ENCODE measurements around the gene PPME1. TPM values are rescaled to one million over a fixed set of nuclear protein-coding genes. Genes with fewer than 3 reads are reported as not detected.

Gene PPME1
- total RNA-seq, 2 donors from 2014 or later = 41.1 to 45.7 TPM

GRCh38 chr11:74280494-74280893 is 109.4 kb downstream of the PPME1 start:
- H3K36me3 ChIP-seq = no peaks in the 10 kb centered on the region
- H3K27me3 ChIP-seq (replicated peaks; ENCODE audit: insufficient read depth) = no peaks in the 10 kb centered on the region
- no peak for DNase-seq (ENCODE audit: low spot score)
- H3K4me3 ChIP-seq = no peak overlapping the region
- intact Hi-C loops (cut with DNase I) = no loop called here
- no peak overlapping the region for H3K27ac ChIP-seq
- peaks cover 3% of the 10 kb centered on the region for H3K4me1 ChIP-seq (replicated peaks)
- TF ChIP-seq POLR2A (IDR thresholded peaks at IDR 0.05) = no peak
- no peak for TF ChIP-seq CTCF (IDR thresholded peaks at IDR 0.05)
- no peak for TF ChIP-seq POLR2AphosphoS5 (IDR thresholded peaks at IDR 0.05)
- no peaks in the 10 kb centered on the region for H3K9me3 ChIP-seq

- intact Hi-C loops (cut with DNase I) = no loop called here
- WGBS = 79% methylated on average over 3 of the region's 3 CpGs
- Histone ChIP-seq H3K4me1 (replicated peaks) (peaks cover 3% of the 10 kb centered on the region), H3K4me3 (no peak overlapping the region), H3K9me3 (no peaks in the 10 kb centered on the region), H3K27me3 (replicated peaks; ENCODE audit: insufficient read depth) (no peaks in the 10 kb centered on the region), H3K36me3 (no peaks in the 10 kb centered on the region), H3K27ac (no peak overlapping the region)
- no peak for DNase-seq (ENCODE audit: low spot score)
- TF ChIP-seq CTCF (IDR thresholded peaks at IDR 0.05) = no peak
- no peak for TF ChIP-seq POLR2AphosphoS5 (IDR thresholded peaks at IDR 0.05)
- no peak for TF ChIP-seq POLR2A (IDR thresholded peaks at IDR 0.05)
These were observed 111.3 kb downstream of the PPME1 start for GRCh38 chr11:74282421-74282820.

DNA sequence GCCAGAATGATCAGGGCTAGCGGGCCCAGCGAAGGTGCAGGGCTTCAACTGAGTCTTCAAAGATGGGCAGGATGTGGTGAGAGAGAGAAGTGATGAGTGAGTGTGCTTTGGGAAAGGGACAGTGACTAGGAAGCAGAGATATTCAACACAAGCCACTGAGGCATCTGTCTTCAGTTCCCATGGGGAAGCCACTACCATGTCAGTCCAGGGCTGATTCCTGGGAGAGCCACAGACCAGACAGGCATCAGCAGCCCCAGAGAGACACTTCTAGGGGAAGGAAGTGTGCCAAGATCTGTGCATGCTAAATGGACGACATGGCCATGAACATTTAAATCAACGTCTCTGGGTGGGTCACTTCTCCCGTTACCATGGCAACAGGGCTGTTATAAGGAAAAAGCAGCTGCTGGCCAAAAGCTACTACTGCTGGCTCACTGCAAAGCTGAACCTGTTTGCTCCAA is 111.9 kb downstream of the PPME1 start:
- Histone ChIP-seq H3K27ac (no peak overlapping the region), H3K4me3 (no peak overlapping the region), H3K4me1 (replicated peaks) (peaks cover 3% of the 10 kb centered on the region), H3K9me3 (no peaks in the 10 kb centered on the region), H3K36me3 (no peaks in the 10 kb centered on the region), H3K27me3 (replicated peaks; ENCODE audit: insufficient read depth) (no peaks in the 10 kb centered on the region)
- no peak for DNase-seq (ENCODE audit: low spot score)
- TF ChIP-seq POLR2A (IDR thresholded peaks at IDR 0.05) (no peak), CTCF (IDR thresholded peaks at IDR 0.05) (no peak), POLR2AphosphoS5 (IDR thresholded peaks at IDR 0.05) (no peak)
- WGBS = 47% methylated on average over 5 of the region's 5 CpGs
- intact Hi-C loops (cut with DNase I) = no loop called here

- DNase-seq (ENCODE audit: low spot score) = no peak
- TF ChIP-seq CTCF (IDR thresholded peaks at IDR 0.05) (no peak), POLR2AphosphoS5 (IDR thresholded peaks at IDR 0.05) (no peak), POLR2A (IDR thresholded peaks at IDR 0.05) (no peak)
- H3K4me1 ChIP-seq (replicated peaks) = peaks cover 3% of the 10 kb centered on the region
- H3K27ac ChIP-seq = no peak overlapping the region
- no peaks in the 10 kb centered on the region for H3K27me3 ChIP-seq (replicated peaks; ENCODE audit: insufficient read depth)
- H3K9me3 ChIP-seq = no peaks in the 10 kb centered on the region
- no peaks in the 10 kb centered on the region for H3K36me3 ChIP-seq
- intact Hi-C loops (cut with DNase I) = no loop called here
- H3K4me3 ChIP-seq = no peak overlapping the region
- 63% methylated on average over 3 of the region's 3 CpGs for WGBS
These were observed 112.6 kb downstream of the PPME1 start for GRCh38 chr11:74283580-74284180.

- intact Hi-C loops (cut with DNase I) = no loop called here
- 74% methylated on average over 2 of the region's 2 CpGs for WGBS
- H3K27me3 ChIP-seq (replicated peaks; ENCODE audit: insufficient read depth) = no peaks in the 10 kb centered on the region
- no peak overlapping the region for H3K27ac ChIP-seq
- H3K4me3 ChIP-seq = no peak overlapping the region
- H3K4me1 ChIP-seq (replicated peaks) = peaks cover 3% of the 10 kb centered on the region
- DNase-seq (ENCODE audit: low spot score) = no peak
- H3K36me3 ChIP-seq = no peaks in the 10 kb centered on the region
- TF ChIP-seq CTCF (IDR thresholded peaks at IDR 0.05) (no peak), POLR2AphosphoS5 (IDR thresholded peaks at IDR 0.05) (no peak), POLR2A (IDR thresholded peaks at IDR 0.05) (no peak)
- H3K9me3 ChIP-seq = no peaks in the 10 kb centered on the region
These were observed 113.4 kb downstream of the PPME1 start for GRCh38 chr11:74284466-74284865.

Measured in prostate gland (tissue), 2 donors.